ENCODE measurements around the gene CBX8.

DNA sequence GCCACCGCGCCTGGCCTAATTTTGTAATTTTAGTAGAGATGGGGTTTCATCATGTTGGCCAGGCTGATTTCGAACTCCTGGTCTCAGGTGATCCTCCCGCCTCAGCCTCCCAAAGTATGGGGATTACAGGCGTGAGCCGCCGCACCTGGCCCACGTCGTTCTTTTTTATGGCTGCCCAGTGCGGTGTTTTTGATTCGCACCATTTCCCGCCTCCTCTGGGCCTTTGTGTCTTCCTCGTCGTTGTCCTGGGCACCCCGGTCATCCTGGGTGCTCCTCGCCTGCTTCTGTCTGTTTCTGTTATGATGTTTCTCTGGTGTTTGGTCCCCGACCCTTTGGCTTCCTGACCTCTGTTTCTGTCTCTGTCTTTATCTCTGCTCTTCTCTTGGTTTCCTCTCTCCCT lies 27.4 kb upstream of the CBX8 start:
- TF ChIP-seq HOXB13 (CRISPR knock-in tag; IDR thresholded peaks at IDR 0.05; ENCODE audit: low read depth) (no peak), SMC3 (IDR thresholded peaks at IDR 0.05) (no peak), EP300 (IDR thresholded peaks at IDR 0.05) (no peak), PHF8 (IDR thresholded peaks at IDR 0.05; ENCODE audit: borderline replicate concordance, low read depth) (no peak), NFE2L2 (conservative IDR thresholded peaks at IDR 0.05; ENCODE audit: low read length) (no peak), KDM1A (IDR thresholded peaks at IDR 0.05; ENCODE audit: low read depth) (no peak), BHLHE40 (IDR thresholded peaks at IDR 0.05; ENCODE audit: low read depth, low read length) (no peak), ZNF302 (CRISPR knock-in tag; IDR thresholded peaks at IDR 0.05) (no peak), CBX8 (IDR thresholded peaks at IDR 0.05) (no peak), HOXA7 (CRISPR knock-in tag; IDR thresholded peaks at IDR 0.05) (no peak), KDM5A (IDR thresholded peaks at IDR 0.05) (no peak), POLR2A (IDR thresholded peaks at IDR 0.05; ENCODE audit: low read length) (no peak)
- TF ChIP-seq, protein P1, sequence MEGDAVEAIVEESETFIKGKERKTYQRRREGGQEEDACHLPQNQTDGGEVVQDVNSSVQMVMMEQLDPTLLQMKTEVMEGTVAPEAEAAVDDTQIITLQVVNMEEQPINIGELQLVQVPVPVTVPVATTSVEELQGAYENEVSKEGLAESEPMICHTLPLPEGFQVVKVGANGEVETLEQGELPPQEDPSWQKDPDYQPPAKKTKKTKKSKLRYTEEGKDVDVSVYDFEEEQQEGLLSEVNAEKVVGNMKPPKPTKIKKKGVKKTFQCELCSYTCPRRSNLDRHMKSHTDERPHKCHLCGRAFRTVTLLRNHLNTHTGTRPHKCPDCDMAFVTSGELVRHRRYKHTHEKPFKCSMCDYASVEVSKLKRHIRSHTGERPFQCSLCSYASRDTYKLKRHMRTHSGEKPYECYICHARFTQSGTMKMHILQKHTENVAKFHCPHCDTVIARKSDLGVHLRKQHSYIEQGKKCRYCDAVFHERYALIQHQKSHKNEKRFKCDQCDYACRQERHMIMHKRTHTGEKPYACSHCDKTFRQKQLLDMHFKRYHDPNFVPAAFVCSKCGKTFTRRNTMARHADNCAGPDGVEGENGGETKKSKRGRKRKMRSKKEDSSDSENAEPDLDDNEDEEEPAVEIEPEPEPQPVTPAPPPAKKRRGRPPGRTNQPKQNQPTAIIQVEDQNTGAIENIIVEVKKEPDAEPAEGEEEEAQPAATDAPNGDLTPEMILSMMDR (IDR thresholded peaks at IDR 0.05) = no peak
- TF ChIP-seq, protein P2, sequence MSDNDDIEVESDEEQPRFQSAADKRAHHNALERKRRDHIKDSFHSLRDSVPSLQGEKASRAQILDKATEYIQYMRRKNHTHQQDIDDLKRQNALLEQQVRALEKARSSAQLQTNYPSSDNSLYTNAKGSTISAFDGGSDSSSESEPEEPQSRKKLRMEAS (IDR thresholded peaks at IDR 0.05) = no peak
